ENCODE measurements around the gene CYP1B1. TPM values are rescaled to one million over a fixed set of nuclear protein-coding genes. Genes with fewer than 3 reads are reported as not detected.

Gene CYP1B1
- polyA plus RNA-seq, 3 donors, result 63.2 to 250 (median 162) TPM

DNA sequence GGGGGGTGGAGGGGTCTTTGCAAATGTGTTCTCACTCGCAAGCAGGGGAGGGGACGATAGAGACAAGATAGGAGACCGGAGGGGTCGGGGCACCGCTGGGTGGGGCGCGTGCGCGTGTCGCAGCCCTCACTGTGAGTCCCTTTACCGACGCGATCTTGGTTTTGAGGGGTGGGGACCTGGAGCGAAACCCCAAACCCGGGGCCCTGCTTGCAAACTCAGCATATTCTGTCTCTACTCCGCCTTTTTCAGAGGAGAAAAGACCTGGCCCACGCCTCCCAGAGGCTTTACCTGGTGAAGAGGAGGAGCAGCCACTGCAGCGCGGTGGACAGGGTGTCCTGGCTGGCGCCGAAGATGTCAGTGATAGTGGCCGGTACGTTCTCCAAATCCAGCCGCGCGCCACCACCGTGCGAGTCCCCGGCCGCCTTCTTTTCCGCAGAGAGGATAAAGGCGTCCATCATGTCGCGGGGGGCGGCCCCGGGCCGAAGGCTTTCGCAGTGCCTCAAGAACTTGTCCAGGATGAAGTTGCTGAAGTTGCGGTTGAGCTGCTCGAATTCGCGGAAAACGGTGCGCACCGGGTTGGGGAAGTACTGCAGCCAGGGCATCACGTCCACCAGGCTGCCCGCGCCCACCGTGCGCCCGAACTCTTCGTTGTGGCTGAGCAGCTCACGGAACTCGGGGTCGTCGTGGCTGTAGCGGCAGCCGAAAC lies 1.7 kb downstream of the CYP1B1 start:
- peak overlapping the region; percentile 78 for H2AFZ ChIP-seq (ENCODE audit: insufficient read depth, low read depth, low read length, poor library complexity, severe bottlenecking)
- no peaks in the 10 kb centered on the region for H3K9me3 ChIP-seq (replicated peaks in 1 of 2; ENCODE audit: control insufficient read depth in 1 of 2, insufficient read depth in 1 of 2, low read length in 2 of 2)
- Mint-ChIP-seq H3K4me1 (peaks cover 71% of the 10 kb centered on the region), H3K36me3 (peaks cover 49 to 51% of the 10 kb centered on the region in 2 donors), H3K27ac (peak overlapping the region in 5 of 7 donors; percentile 17 to 84 (median 54)), H3K27me3 (ENCODE audit: low read depth in 3 of 3) (peaks cover 33 to 47% (median 42%) of the 10 kb centered on the region in 3 donors), H3K9me3 (peaks cover 0 to 15% (median 8%) of the 10 kb centered on the region in 7 donors), H3K4me3 (peak overlapping the region; percentile 94 to 98)
- H3K27ac ChIP-seq (ENCODE audit: low read depth in 1 of 2, low read length in 2 of 2), result peak overlapping the region in 1 of 2 donors; percentile 96
- H3K4me1 ChIP-seq (ENCODE audit: control insufficient read depth in 1 of 2, insufficient read depth in 2 of 2, low read length in 2 of 2), result peaks cover 67 to 95% of the 10 kb centered on the region in 2 donors
- H3K4me3 ChIP-seq (replicated peaks in 1 of 3; ENCODE audit: low read depth in 2 of 3, low read length in 3 of 3), result peak overlapping the region; percentile 60 to 93 (median 84)
- H4K20me1 ChIP-seq (ENCODE audit: insufficient read depth, low read length), result peaks cover 51% of the 10 kb centered on the region
- peaks cover 64% of the 10 kb centered on the region for H3K79me2 ChIP-seq (ENCODE audit: insufficient read depth, low read length)
- intact Hi-C loops (cut with micrococcal nuclease), result loop anchor here in 1 of 2 donors (2.0 kb wide), 1 partner anchor 201 kb away; no protein-coding TSS in a partner anchor
- DNase-seq, result peak; percentile 38 to 55 (median 44)
- H3K4me2 ChIP-seq (replicated peaks; ENCODE audit: extremely low read depth, low read length, poor library complexity, severe bottlenecking), result peak overlapping the region; percentile 95
- peak overlapping the region; percentile 93 for H3K9ac ChIP-seq (ENCODE audit: insufficient read depth, low read length, poor library complexity, severe bottlenecking)
- H3K36me3 ChIP-seq (replicated peaks in 1 of 2; ENCODE audit: control insufficient read depth in 1 of 2, insufficient read depth in 2 of 2, low read length in 2 of 2), result peaks cover 22 to 41% of the 10 kb centered on the region in 2 donors
- TF ChIP-seq, protein P1, sequence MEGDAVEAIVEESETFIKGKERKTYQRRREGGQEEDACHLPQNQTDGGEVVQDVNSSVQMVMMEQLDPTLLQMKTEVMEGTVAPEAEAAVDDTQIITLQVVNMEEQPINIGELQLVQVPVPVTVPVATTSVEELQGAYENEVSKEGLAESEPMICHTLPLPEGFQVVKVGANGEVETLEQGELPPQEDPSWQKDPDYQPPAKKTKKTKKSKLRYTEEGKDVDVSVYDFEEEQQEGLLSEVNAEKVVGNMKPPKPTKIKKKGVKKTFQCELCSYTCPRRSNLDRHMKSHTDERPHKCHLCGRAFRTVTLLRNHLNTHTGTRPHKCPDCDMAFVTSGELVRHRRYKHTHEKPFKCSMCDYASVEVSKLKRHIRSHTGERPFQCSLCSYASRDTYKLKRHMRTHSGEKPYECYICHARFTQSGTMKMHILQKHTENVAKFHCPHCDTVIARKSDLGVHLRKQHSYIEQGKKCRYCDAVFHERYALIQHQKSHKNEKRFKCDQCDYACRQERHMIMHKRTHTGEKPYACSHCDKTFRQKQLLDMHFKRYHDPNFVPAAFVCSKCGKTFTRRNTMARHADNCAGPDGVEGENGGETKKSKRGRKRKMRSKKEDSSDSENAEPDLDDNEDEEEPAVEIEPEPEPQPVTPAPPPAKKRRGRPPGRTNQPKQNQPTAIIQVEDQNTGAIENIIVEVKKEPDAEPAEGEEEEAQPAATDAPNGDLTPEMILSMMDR (IDR thresholded peaks at IDR 0.05), result no peak
- H3K27me3 ChIP-seq (ENCODE audit: control insufficient read depth in 2 of 2, insufficient read depth in 2 of 2, low read length in 2 of 2), result peaks cover 0 to 32% of the 10 kb centered on the region in 2 donors
- 3% methylated on average over 50 of the region's 58 CpGs for WGBS (ENCODE audit: insufficient coverage)

DNA sequence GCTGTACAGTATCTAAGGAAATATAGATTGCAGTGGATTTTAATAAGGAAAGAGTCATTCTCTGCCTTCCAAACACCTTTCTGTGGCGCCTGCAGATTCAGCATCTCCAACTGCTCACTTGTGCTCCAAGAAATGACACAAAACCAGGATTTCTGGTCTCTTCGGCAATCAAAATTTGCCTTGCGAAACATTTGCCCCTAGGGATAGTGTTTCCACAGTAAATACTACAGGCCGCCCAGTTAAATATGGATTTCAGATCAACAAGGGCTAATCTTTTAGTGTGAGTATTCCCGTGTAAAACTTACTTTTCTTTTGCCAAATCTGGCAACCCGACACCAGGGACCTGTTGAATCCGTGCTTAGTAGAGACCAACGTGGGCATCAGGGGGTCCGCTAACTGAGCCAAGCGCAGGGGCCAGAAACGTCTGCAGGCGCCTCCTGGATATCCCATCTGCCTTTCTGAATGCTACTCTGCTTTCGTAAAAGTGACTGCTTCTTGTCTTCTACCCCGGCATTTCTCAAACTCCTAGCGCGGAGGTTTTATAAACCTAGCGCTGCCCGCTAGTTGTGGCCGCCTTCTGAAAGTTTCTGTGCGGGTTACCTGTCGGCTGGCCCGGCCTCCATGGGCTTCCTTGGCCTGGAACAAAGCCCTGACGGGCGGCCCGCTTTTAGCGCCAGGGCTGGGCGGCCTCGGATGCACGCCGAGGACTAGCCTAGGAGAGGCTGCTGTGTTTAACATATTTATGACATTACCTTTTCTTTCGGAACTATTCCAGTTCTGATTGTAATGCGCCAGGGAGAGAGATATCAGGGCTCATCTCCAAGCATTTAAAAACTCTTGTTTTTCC lies 2.5 kb downstream of the CYP1B1 start:
- Histone ChIP-seq H3K36me3 (replicated peaks in 1 of 2; ENCODE audit: control insufficient read depth in 1 of 2, insufficient read depth in 2 of 2, low read length in 2 of 2) (peaks cover 30 to 49% of the 10 kb centered on the region in 2 donors), H3K4me2 (replicated peaks; ENCODE audit: extremely low read depth, low read length, poor library complexity, severe bottlenecking) (peak overlapping the region; percentile 95), H3K4me3 (replicated peaks in 1 of 3; ENCODE audit: low read depth in 2 of 3, low read length in 3 of 3) (peak overlapping the region; percentile 60 to 93 (median 84)), H3K27me3 (ENCODE audit: control insufficient read depth in 2 of 2, insufficient read depth in 2 of 2, low read length in 2 of 2) (peaks cover 0 to 32% of the 10 kb centered on the region in 2 donors), H3K4me1 (ENCODE audit: control insufficient read depth in 1 of 2, insufficient read depth in 2 of 2, low read length in 2 of 2) (peaks cover 70 to 95% of the 10 kb centered on the region in 2 donors), H3K9ac (ENCODE audit: insufficient read depth, low read length, poor library complexity, severe bottlenecking) (peak overlapping the region; percentile 93), H3K79me2 (ENCODE audit: insufficient read depth, low read length) (peaks cover 68% of the 10 kb centered on the region), H3K27ac (ENCODE audit: low read depth in 1 of 2, low read length in 2 of 2) (peak overlapping the region in 1 of 2 donors; percentile 96), H2AFZ (ENCODE audit: insufficient read depth, low read depth, low read length, poor library complexity, severe bottlenecking) (peak overlapping the region; percentile 78), H3K9me3 (replicated peaks in 1 of 2; ENCODE audit: control insufficient read depth in 1 of 2, insufficient read depth in 1 of 2, low read length in 2 of 2) (no peaks in the 10 kb centered on the region), H4K20me1 (ENCODE audit: insufficient read depth, low read length) (peaks cover 58% of the 10 kb centered on the region)
- Mint-ChIP-seq H3K4me1 (peaks cover 75% of the 10 kb centered on the region), H3K9me3 (peaks cover 0 to 15% (median 8%) of the 10 kb centered on the region in 7 donors), H3K27me3 (ENCODE audit: low read depth in 3 of 3) (peaks cover 33 to 44% (median 39%) of the 10 kb centered on the region in 3 donors), H3K36me3 (peaks cover 51 to 58% of the 10 kb centered on the region in 2 donors), H3K27ac (peak overlapping the region in 6 of 7 donors; percentile 17 to 84 (median 54)), H3K4me3 (peak overlapping the region; percentile 94 to 98)
- WGBS (ENCODE audit: insufficient coverage), result 19% methylated on average over 26 of the region's 32 CpGs
- DNase-seq, result no peak
- intact Hi-C loops (cut with micrococcal nuclease), result loop anchor here in 1 of 2 donors (2.0 kb wide), 1 partner anchor 201 kb away; no protein-coding TSS in a partner anchor
- TF ChIP-seq, protein P1 (IDR thresholded peaks at IDR 0.05), result no peak
